Gastroesophageal sphincter (tissue), 4 donors: ENCODE data around the gene SHISAL1. TPM values are rescaled to one million over a fixed set of nuclear protein-coding genes. Genes with fewer than 3 reads are reported as not detected.

Source experiments
- ATAC-seq: fragments of 150-250 bp; one replicate; pipeline ENCODE4 v1.9.1; 2016; ENCODE audit warnings: mild to moderate bottlenecking, moderate library complexity
- H3K27ac ChIP-seq, 4 donors: fragments of 200-600 bp; sonication (generic) in 3 of 4; 1 replicate in 3 of 4; 2 replicates in 1 of 4; pipeline ENCODE4 v1.5.1; 2016 to 2019
- H3K27me3 ChIP-seq: fragments of 200-600 bp; sonication (generic); one replicate; pipeline ENCODE4 v1.5.1; 2019
- H3K36me3 ChIP-seq, 2 donors: fragments of 200-600 bp; sonication (generic); one replicate each; pipeline ENCODE4 v1.5.1; 2019; ENCODE audit warnings: control low read depth in 1 of 2
- H3K4me1 ChIP-seq, 3 donors: fragments of 200-600 bp; sonication (generic); 1 replicate in 2 of 3; 2 replicates in 1 of 3; pipeline ENCODE4 v1.5.1; 2016 to 2019; ENCODE audit warnings: control low read depth in 2 of 3
- H3K4me3 ChIP-seq, 2 donors: fragments of 200-600 bp; sonication (generic); one replicate each; pipeline ENCODE4 v1.5.1; 2019; ENCODE audit warnings: mild to moderate bottlenecking in 1 of 2, moderate library complexity in 1 of 2
- H3K9me3 ChIP-seq, 3 donors: fragments of 200-600 bp; sonication (generic); one replicate each; pipeline ENCODE4 v1.5.1; 2017 to 2019; ENCODE audit warnings: control low read depth in 2 of 3
- CTCF ChIP-seq, 4 experiments: fragments of 200-600 bp in 2 of 4; fragments of 450-650 bp in 2 of 4; sonication (generic) in 1 of 4; IDR thresholded peaks; one replicate each; pipeline ENCODE4 v1.5.1; 2017 to 2019; ENCODE audit warnings: antibody characterized with exemption in 4 of 4, mild to moderate bottlenecking in 2 of 4, moderate library complexity in 2 of 4
- EP300 ChIP-seq: sonication (generic); formaldehyde crosslinking; IDR thresholded peaks from one replicate; pipeline ENCODE4 v1.6.1; 2017; ENCODE audit warnings: antibody characterized with exemption, mild to moderate bottlenecking
- POLR2A ChIP-seq, 2 donors: fragments of 450-650 bp; IDR thresholded peaks; one replicate each; pipeline ENCODE4 v1.6.1; 2017; ENCODE audit warnings: antibody characterized with exemption in 2 of 2, mild to moderate bottlenecking in 2 of 2, moderate library complexity in 1 of 2
- POLR2AphosphoS5 ChIP-seq: sonication (generic); formaldehyde crosslinking; IDR thresholded peaks from one replicate; pipeline ENCODE4 v1.6.1; 2017; ENCODE audit warnings: antibody characterized with exemption
- WGBS, 2 donors: methylation state at CpG; one replicate each; pipeline ENCODE4 v1.1.5; 2018; ENCODE audit warnings: low coverage in 1 of 2; 5-methylcytosine and 5-hydroxymethylcytosine counted together
- total RNA-seq, 4 donors: library from RNA; depleted of rRNA; stranded (reverse); fragments of >200 nt; gene quantifications; one replicate each; pipeline ENCODE4 v1.1.0, GENCODE V29; 2016

SHISAL1 gene
- total RNA-seq, 4 donors from 2014 or later: 4.5 to 23.1 (median 6.2) TPM

GRCh38 chr22:44261164-44261860 is 51.4 kb downstream of the SHISAL1 start:
- WGBS, 2 donors: 78 to 84% methylated on average over 5 to 10 of the region's 14 CpGs

GRCh38 chr22:44260216-44261035 is 52.3 kb downstream of the SHISAL1 start:
- Histone ChIP-seq H3K27ac (no peak overlapping the region), H3K36me3 (no peaks in the 10 kb centered on the region), H3K27me3 (no peaks in the 10 kb centered on the region), H3K9me3 (no peaks in the 10 kb centered on the region), H3K4me1 (no peaks in the 10 kb centered on the region), H3K4me3 (no peak overlapping the region)
- ATAC-seq: no peak
- TF ChIP-seq POLR2AphosphoS5: no peak
- no peak for TF ChIP-seq EP300
- no peak for TF ChIP-seq CTCF (IDR thresholded peaks at IDR 0.05)
- TF ChIP-seq POLR2A (IDR thresholded peaks at IDR 0.05): no peak
- 81 to 97% methylated on average over 5 to 6 of the region's 16 CpGs for WGBS, 2 donors

More at GRCh38 chr22:44261164-44261860, 51.4 kb downstream of the SHISAL1 start:
- no peaks in the 10 kb centered on the region for H3K27me3 ChIP-seq
- no peak overlapping the region for H3K4me3 ChIP-seq
- TF ChIP-seq POLR2A (IDR thresholded peaks at IDR 0.05) (no peak), POLR2AphosphoS5 (no peak), CTCF (IDR thresholded peaks at IDR 0.05) (no peak), EP300 (no peak)
- ATAC-seq: no peak
- H3K36me3 ChIP-seq: no peaks in the 10 kb centered on the region
- no peaks in the 10 kb centered on the region for H3K4me1 ChIP-seq
- H3K27ac ChIP-seq: no peak overlapping the region
- no peaks in the 10 kb centered on the region for H3K9me3 ChIP-seq

- Histone ChIP-seq H3K4me1 (no peaks in the 10 kb centered on the region), H3K9me3 (no peaks in the 10 kb centered on the region), H3K27ac (no peak overlapping the region), H3K36me3 (no peaks in the 10 kb centered on the region), H3K27me3 (no peaks in the 10 kb centered on the region), H3K4me3 (no peak overlapping the region)
- WGBS, 2 donors: 65 to 86% methylated on average over 13 to 18 of the region's 19 CpGs
- no peak for TF ChIP-seq POLR2AphosphoS5
- TF ChIP-seq CTCF (IDR thresholded peaks at IDR 0.05): no peak
- no peak for TF ChIP-seq POLR2A (IDR thresholded peaks at IDR 0.05)
- TF ChIP-seq EP300: no peak
- no peak for ATAC-seq
Observed at GRCh38 chr22:44259366-44260215, 53.2 kb downstream of the SHISAL1 start.

GRCh38 chr22:44256556-44257485 is 55.9 kb downstream of the SHISAL1 start:
- H3K4me1 ChIP-seq: no peaks in the 10 kb centered on the region
- H3K27ac ChIP-seq: no peak overlapping the region
- H3K36me3 ChIP-seq: no peaks in the 10 kb centered on the region
- no peaks in the 10 kb centered on the region for H3K27me3 ChIP-seq
- H3K9me3 ChIP-seq: no peaks in the 10 kb centered on the region
- H3K4me3 ChIP-seq: no peak overlapping the region
- WGBS, 2 donors: 41 to 60% methylated on average over 11 to 13 of the region's 13 CpGs
- ATAC-seq: no peak
- TF ChIP-seq CTCF (IDR thresholded peaks at IDR 0.05) (no peak), POLR2A (IDR thresholded peaks at IDR 0.05) (no peak), POLR2AphosphoS5 (no peak), EP300 (no peak)
